Purkinje cell (primary cell): ENCODE data around the gene DIO1. TPM values are rescaled to one million over a fixed set of nuclear protein-coding genes. Genes with fewer than 3 reads are reported as not detected.

Source experiments
- polyA plus RNA-seq: library from polyadenylated mRNA; unstranded; fragments of >200 nt; fragmentation: Nextera tagmentation; gene quantifications from 2 replicates; pipeline ENCODE4 v1.2.1, GENCODE V29; 2014

Gene DIO1
- polyA plus RNA-seq, result not detected in 2 replicates

DNA sequence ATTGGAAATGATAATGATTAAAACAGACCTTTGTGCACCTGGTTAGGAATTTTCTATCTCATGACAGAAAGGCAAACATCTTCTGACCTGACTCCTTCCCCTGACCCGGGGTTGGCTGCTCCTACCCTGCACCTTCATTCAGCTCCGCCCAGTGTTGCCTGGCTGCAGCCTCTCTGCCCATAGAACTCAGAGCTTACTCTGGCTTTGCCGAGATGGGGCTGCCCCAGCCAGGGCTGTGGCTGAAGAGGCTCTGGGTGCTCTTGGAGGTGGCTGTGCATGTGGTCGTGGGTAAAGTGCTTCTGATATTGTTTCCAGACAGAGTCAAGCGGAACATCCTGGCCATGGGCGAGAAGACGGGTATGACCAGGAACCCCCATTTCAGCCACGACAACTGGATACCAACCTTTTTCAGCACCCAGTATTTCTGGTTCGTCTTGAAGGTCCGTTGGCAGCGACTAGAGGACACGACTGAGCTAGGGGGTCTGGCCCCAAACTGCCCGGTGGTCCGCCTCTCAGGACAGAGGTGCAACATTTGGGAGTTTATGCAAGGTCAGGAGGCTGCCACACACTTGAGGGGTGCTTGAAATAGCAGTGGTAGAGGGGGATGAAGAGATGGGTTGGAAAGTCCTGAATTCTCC, at the start of gene DIO1:
TSS of gene DIO1 (plus strand) at position 189 of the 638 bp plus-strand sequence. CDS start at position 213, 24 bp downstream.

DNA sequence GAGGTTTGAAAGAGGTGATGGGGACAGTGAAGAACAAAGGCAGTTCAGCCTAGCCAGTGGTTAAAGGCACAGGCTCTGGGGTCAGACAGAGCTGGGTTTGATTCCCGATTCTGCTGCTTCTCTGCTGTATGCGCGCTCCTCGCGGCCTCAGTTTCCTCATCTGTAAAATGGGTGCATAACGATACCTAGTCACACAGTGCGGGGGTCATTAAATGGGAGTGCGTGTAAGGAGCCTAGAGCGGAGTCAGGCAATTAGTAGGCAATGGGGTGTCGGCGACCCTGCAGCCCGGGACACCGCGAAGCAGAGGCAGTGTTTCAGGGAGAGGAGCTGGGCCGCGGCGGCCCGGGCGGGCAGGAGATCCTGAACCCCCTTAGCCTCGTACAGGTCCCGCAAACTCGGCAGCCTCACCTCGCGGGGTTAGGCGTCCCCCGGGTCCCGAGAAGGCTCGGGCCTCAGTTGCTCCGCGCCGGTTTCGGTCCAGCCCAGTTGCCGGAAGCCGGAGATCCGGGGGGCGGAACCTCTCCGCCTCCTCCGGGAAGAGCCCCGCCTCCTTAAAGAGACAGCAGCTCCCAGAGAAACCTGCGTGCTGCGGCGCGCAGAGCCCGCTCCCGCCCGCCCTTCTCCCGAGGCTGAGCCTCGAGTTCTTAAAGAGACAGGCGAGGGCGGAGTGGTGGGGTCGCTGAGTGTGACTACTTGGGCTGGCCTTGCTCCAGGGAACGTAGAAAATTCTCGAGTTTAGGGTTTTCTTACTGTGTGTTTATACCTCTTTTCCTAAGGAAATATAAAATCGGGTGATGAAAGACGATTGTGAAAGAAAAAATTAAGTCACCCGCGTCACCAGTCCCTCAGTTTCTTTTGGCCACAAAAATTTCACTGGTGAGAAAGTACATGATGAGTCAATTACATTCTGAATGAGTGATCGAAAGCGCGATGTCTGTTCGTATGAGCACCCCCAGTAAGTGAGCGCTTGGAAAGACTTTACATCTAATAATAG, 4.4 kb upstream of the DIO1 start, which contains the start of gene YIPF1:
TSS of gene YIPF1 (minus strand) at position 494 of the 995 bp plus-strand sequence. CDS start 860 bp downstream, outside the sequence.

DNA sequence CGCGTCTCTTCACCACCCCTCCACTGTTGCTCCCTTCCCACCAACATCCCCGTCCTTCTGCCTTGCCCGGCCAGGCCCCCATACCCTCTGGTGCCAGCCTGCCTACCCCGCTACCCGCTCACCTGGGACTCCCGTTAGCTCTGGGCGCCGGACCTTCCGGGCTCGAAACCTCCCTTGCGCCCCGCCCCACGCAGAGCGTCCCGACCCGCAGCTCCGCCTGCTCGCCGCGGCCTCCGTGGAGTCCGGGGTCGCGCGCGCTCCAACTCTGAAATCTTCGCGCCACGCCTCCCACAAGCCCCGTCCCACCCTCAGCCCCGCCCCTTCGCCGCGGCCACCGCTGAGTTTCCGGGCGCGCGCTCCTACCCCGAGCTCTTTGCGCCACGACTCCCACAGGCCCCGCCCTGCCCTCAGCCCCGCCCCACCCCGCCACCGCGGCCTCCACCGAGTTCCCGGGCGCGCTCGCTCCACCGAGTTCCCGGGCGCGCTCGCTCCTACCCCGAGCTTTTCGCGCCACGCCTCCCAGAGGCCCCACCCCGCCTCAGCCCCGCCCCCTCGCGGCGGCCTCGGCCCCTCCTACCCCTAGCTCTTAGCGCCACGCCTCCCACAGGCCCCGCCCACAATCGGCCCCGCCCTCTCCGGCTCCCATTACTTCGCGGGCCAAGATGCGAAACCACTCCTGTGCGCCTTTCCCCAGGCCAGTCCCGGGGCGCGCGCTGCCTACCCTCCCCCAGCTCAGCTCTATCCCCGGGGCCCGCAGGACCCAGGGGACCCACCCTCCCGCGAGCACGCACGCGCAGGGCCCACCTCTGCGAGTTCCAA, 51.7 kb downstream of the DIO1 start, which contains the start of gene IFT25:
TSS of gene IFT25 (minus strand) at position 267 of the 819 bp plus-strand sequence. CDS start 5,617 bp downstream, outside the sequence.

DNA sequence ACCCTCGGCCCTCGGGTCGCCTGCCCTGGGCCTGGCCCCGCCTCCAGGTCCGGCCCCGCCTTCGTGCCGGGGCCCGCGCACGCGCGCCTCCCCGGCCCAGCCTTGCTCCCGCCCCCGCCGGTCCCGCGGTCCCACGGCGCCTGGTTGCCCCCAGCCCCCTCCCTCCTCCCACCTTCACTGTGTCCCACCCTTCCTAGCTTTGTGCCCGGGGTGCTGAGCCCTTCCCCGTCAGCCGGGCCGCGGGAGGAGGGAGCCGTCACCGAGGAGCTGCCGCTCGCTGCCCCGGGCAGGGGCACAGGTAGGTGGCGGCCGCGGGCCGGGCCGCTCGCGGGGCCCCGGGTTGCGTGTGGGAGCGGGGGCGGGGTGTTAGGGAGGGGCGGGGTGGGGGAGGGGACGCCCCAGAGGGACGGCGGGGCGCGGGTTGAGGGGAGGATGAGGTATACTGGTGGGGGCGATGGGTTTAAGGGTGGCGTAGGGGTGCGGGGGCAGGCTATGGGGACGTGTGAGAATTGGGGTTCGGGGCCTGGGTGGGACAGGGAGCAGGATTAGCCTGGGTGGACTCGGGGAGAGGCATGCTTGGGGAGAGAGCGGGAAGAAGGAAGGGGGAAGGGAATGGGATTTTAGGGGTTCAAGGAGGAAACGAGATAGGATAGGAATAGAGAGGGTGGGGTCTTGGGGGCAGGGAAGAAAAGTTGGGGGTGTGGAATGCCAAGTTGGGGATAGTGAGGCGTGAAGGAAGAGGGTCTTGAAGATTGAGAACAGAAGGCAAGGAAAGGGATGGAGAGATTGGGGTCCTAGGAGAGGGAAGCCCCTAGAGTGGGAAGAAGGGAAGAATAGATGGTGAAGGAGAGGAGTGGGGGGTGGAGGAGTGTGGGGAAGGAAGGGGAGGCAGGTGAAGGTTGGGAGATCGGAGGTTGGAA, 52.5 kb downstream of the DIO1 start, which contains the start of gene LRRC42:
TSS of gene LRRC42 (plus strand) at position 99 of the 920 bp plus-strand sequence. CDS start 5,650 bp downstream, outside the sequence.

Other genes starting within 250 kb of the DIO1 start
- not detected in 2 replicates for gene GLIS1, start 155.0 kb upstream of the DIO1 start, polyA plus RNA-seq
- 10.4 and 11.6 TPM in 2 replicates for gene NDC1, start 55.9 kb upstream of the DIO1 start, polyA plus RNA-seq
- gene YIPF1, start 4.4 kb upstream of the DIO1 start, polyA plus RNA-seq, result 17.1 and 35.4 TPM in 2 replicates
- gene IFT25, start 51.5 kb downstream of the DIO1 start, polyA plus RNA-seq, result 88.2 and 121 TPM in 2 replicates
- gene LRRC42, start 52.2 kb downstream of the DIO1 start, polyA plus RNA-seq, result 10.0 and 13.0 TPM in 2 replicates
- gene LDLRAD1, start 124.0 kb downstream of the DIO1 start, polyA plus RNA-seq, result not detected in 2 replicates
- gene TMEM59, start 159.0 kb downstream of the DIO1 start, polyA plus RNA-seq, result 431 and 436 TPM in 2 replicates
- gene TCEANC2, start 159.4 kb downstream of the DIO1 start, polyA plus RNA-seq, result 2.9 and 3.5 TPM in 2 replicates